LNCAP (cell line): Measurements from ENCODE around the gene HYPK.

Source experiments
- TF ChIP-seq, protein P1 (sequence below): fragments of 450-650 bp; IDR thresholded peaks from 2 replicates; pipeline ENCODE4 v1.5.1; 2017; ENCODE audit warnings: mild to moderate bottlenecking

Gene HYPK

GRCh38 chr15:43774062-43774461 lies 26.3 kb upstream of the HYPK start:
- TF ChIP-seq, protein P1, sequence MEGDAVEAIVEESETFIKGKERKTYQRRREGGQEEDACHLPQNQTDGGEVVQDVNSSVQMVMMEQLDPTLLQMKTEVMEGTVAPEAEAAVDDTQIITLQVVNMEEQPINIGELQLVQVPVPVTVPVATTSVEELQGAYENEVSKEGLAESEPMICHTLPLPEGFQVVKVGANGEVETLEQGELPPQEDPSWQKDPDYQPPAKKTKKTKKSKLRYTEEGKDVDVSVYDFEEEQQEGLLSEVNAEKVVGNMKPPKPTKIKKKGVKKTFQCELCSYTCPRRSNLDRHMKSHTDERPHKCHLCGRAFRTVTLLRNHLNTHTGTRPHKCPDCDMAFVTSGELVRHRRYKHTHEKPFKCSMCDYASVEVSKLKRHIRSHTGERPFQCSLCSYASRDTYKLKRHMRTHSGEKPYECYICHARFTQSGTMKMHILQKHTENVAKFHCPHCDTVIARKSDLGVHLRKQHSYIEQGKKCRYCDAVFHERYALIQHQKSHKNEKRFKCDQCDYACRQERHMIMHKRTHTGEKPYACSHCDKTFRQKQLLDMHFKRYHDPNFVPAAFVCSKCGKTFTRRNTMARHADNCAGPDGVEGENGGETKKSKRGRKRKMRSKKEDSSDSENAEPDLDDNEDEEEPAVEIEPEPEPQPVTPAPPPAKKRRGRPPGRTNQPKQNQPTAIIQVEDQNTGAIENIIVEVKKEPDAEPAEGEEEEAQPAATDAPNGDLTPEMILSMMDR, result no peak

DNA sequence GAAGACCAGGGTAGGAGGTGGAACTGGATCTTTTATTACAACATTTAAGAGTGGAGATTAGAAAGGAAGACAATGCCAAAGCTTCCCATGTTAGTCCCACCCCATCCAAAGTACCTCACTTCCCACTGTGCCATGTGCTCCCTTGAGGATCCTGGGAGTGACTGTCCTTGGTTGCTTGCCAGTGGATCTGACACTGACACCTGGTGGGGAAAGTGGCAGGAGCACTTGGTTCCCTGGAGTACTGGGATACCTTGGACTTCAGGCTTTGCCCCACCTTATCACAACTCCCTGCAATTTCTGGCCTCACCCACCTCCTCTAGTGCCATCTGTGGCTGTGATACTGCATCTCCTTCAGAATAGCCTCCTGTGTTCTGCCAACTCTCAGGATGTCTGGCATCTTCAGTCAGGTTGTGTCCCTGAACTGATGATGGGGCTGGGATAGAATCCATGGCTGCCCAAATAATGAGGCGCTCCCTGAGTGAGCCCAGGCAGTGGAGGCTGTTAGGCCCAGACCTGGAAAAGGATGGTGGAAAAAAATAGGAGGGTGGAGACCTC lies 24.9 kb upstream of the HYPK start:
- TF ChIP-seq, protein P1, result peak; percentile 82

GRCh38 chr15:43776101-43776717 lies 24.2 kb upstream of the HYPK start:
- TF ChIP-seq, protein P1, result no peak

DNA sequence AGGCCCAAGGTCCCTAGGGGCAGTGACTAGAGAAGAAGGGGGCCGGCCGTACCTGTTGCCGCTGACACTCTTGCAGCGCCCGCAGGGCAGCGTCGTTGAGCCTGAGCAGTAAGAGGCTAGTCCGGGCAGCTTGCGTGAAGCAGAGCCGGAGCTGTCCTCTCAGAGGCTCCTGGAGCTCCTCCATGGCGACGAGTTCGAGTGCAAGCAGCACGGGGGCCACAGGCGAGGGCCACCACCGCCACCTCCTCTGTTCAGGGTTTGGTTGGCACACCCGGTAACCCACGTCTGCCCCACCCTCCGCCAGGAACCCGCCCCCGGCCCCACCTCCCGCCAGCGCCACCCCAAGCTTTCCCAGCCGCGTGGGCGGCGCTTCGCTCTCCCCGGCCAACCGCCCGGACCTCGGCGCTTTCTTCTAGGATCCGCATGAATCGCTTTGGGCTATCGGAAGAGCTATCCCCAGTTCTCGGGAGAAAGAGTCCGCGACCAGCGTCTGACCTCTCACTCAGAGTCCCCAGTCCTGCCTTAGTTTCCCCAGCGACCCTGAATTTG lies 23.6 kb upstream of the HYPK start, which contains the start of gene ELL3:
Gene ELL3, minus strand, starts transcription at position 249 of the 549 bp plus-strand sequence. Its CDS starts 65 bp downstream, at position 184.
- TF ChIP-seq, protein P1, result no peak

- TF ChIP-seq, protein P1, result peak; percentile 85
Observed at GRCh38 chr15:43777267-43777914, 23.0 kb upstream of the HYPK start.

GRCh38 chr15:43779016-43779415 lies 21.4 kb upstream of the HYPK start:
- TF ChIP-seq, protein P1, result no peak

DNA sequence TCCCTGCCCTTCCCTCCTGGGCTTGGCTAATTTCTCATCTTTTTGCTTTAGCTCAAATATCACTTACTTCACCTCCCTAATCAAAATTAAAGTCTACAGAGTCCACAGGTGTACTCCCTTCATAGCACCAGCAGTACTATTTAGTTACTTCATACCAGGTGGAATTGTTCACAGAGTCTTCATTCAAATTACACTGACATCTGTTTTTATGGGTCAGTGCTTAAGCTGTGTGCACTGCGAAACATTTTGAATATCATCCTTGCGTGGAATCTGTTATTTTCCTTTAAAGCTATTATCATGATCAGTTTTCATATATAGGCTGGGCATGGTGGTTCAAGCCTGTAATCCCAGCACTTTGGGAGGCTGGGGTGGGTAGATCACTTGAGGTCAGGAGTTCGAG lies 11.0 kb upstream of the HYPK start:
- TF ChIP-seq, protein P1, result no peak
